DOHH2 (cell line): ENCODE measurements around the gene SART1.

Experiments
- H3F3A ChIP-seq: fragments of 200-600 bp; sonication (generic), shearing (Covaris generic); 2 replicates; pipeline ENCODE4 v1.6.0; 2016; ENCODE audit warnings: antibody characterized with exemption, mild to moderate bottlenecking; ENCODE audit not compliant: control insufficient read depth, insufficient read depth
- H3K27ac ChIP-seq: fragments of 200-600 bp; sonication (generic); 2 replicates; pipeline ENCODE4 v1.5.1; 2014; ENCODE audit warnings: low read depth, mild to moderate bottlenecking, low read length, moderate library complexity
- H3K27me3 ChIP-seq: fragments of 200-600 bp; sonication (generic); 2 replicates; pipeline ENCODE4 v1.6.1; 2014; ENCODE audit warnings: mild to moderate bottlenecking, low read length, mixed read lengths; ENCODE audit not compliant: control insufficient read depth
- H3K36me3 ChIP-seq: fragments of 200-600 bp; sonication (generic); 2 replicates; pipeline ENCODE4 v1.6.1; 2014; ENCODE audit warnings: mild to moderate bottlenecking, low read length, moderate library complexity, mixed read lengths; ENCODE audit not compliant: control insufficient read depth
- H3K4me1 ChIP-seq: fragments of 200-600 bp; sonication (generic); 2 replicates; pipeline ENCODE4 v1.6.1; 2014; ENCODE audit warnings: mild to moderate bottlenecking, low read length, mixed read lengths; ENCODE audit not compliant: control insufficient read depth
- H3K4me2 ChIP-seq: fragments of 200-600 bp; sonication (generic); 2 replicates; pipeline ENCODE4 v1.6.0; 2014; ENCODE audit warnings: mild to moderate bottlenecking, low read length, moderate library complexity
- H3K4me3 ChIP-seq: fragments of 200-600 bp; sonication (generic); 2 replicates; pipeline ENCODE4 v1.5.1; 2014; ENCODE audit warnings: mild to moderate bottlenecking, low read length, mixed read lengths
- H3K79me2 ChIP-seq: fragments of 200-600 bp; sonication (generic); 2 replicates; pipeline ENCODE4 v1.6.1; 2014; ENCODE audit warnings: mild to moderate bottlenecking, low read length, mixed read lengths; ENCODE audit not compliant: control insufficient read depth
- H3K9me2 ChIP-seq: fragments of 200-600 bp; sonication (generic); replicated peaks from 2 replicates; pipeline ENCODE4 v1.6.1; 2014; ENCODE audit warnings: mild to moderate bottlenecking, low read length, mixed read lengths; ENCODE audit not compliant: control insufficient read depth
- H3K9me3 ChIP-seq: fragments of 200-600 bp; sonication (generic); 2 replicates; pipeline ENCODE4 v1.6.1; 2014; ENCODE audit warnings: antibody characterized with exemption, low read length, mixed read lengths; ENCODE audit not compliant: control insufficient read depth, insufficient read depth
- H4K20me1 ChIP-seq: fragments of 200-600 bp; sonication (generic); 2 replicates; pipeline ENCODE4 v1.6.0; 2014; ENCODE audit warnings: low read depth, mild to moderate bottlenecking, antibody characterized with exemption, low read length, moderate library complexity; ENCODE audit not compliant: control insufficient read depth, insufficient read depth
- EZH2phosphoT487 ChIP-seq: fragments of 200-600 bp; sonication (generic); IDR thresholded peaks from 2 replicates; pipeline ENCODE4 v1.6.1; 2017; ENCODE audit warnings: borderline replicate concordance, mild to moderate bottlenecking, antibody characterized with exemption, low read length, moderate library complexity, mixed read lengths
- TF ChIP-seq, protein P1 (sequence below): fragments of 200-600 bp; sonication (generic); IDR thresholded peaks from one replicate; pipeline ENCODE4 v1.5.1; 2014; ENCODE audit warnings: antibody characterized with exemption, mild to moderate bottlenecking, low read depth, low read length; ENCODE audit not compliant: poor library complexity, severe bottlenecking

SART1 gene

DNA sequence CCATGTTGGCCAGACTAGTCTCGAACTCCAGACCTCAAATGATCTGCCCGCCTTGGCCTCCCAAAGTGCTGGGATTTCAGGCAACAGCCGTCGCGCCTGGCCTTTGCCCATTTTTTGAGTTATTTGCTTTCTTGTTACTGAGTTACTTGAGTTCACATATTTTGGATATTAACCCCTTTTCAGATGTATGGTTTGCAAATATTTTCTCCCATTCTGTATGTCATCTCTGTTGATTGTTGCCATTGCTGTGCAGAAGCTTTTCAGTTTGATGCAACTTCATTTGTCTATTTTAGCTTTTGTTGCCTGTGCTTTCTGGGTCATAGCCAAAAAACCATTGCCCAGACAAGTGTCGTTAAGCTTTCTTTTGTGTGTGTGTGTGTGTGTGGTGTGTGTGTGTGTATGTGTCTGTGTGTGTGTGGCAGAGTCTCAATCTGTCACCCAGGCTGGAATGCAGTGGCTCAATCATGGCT lies 9.4 kb upstream of the SART1 start:
- TF ChIP-seq EZH2phosphoT487: no peak
- TF ChIP-seq, protein P1, sequence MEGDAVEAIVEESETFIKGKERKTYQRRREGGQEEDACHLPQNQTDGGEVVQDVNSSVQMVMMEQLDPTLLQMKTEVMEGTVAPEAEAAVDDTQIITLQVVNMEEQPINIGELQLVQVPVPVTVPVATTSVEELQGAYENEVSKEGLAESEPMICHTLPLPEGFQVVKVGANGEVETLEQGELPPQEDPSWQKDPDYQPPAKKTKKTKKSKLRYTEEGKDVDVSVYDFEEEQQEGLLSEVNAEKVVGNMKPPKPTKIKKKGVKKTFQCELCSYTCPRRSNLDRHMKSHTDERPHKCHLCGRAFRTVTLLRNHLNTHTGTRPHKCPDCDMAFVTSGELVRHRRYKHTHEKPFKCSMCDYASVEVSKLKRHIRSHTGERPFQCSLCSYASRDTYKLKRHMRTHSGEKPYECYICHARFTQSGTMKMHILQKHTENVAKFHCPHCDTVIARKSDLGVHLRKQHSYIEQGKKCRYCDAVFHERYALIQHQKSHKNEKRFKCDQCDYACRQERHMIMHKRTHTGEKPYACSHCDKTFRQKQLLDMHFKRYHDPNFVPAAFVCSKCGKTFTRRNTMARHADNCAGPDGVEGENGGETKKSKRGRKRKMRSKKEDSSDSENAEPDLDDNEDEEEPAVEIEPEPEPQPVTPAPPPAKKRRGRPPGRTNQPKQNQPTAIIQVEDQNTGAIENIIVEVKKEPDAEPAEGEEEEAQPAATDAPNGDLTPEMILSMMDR: no peak
- Histone ChIP-seq H3K4me2 (no peak overlapping the region), H3K36me3 (no peaks in the 10 kb centered on the region), H4K20me1 (no peaks in the 10 kb centered on the region), H3K79me2 (no peaks in the 10 kb centered on the region), H3K9me2 (no peaks in the 10 kb centered on the region), H3K9me3 (no peaks in the 10 kb centered on the region), H3K4me1 (peaks cover 8% of the 10 kb centered on the region), H3K27ac (no peak overlapping the region), H3K4me3 (no peak overlapping the region), H3F3A (no peaks in the 10 kb centered on the region), H3K27me3 (no peaks in the 10 kb centered on the region)

- Histone ChIP-seq H4K20me1 (no peaks in the 10 kb centered on the region), H3K4me2 (no peak overlapping the region), H3K9me3 (no peaks in the 10 kb centered on the region), H3K4me1 (peaks cover 13% of the 10 kb centered on the region), H3K9me2 (no peaks in the 10 kb centered on the region), H3K4me3 (no peak overlapping the region), H3F3A (no peaks in the 10 kb centered on the region), H3K27me3 (no peaks in the 10 kb centered on the region), H3K36me3 (no peaks in the 10 kb centered on the region), H3K79me2 (no peaks in the 10 kb centered on the region), H3K27ac (no peak overlapping the region)
- TF ChIP-seq EZH2phosphoT487: no peak
- TF ChIP-seq, protein P1: no peak
Observed at GRCh38 chr11:65953471-65953870, 8.1 kb upstream of the SART1 start.

- no peaks in the 10 kb centered on the region for H4K20me1 ChIP-seq
- no peaks in the 10 kb centered on the region for H3K9me2 ChIP-seq
- H3K4me1 ChIP-seq: peaks cover 13% of the 10 kb centered on the region
- H3K79me2 ChIP-seq: no peaks in the 10 kb centered on the region
- no peaks in the 10 kb centered on the region for H3K9me3 ChIP-seq
- no peak for TF ChIP-seq EZH2phosphoT487
- TF ChIP-seq, protein P1: no peak
- no peak overlapping the region for H3K4me2 ChIP-seq
- H3K36me3 ChIP-seq: no peaks in the 10 kb centered on the region
- no peak overlapping the region for H3K27ac ChIP-seq
- H3F3A ChIP-seq: no peaks in the 10 kb centered on the region
- no peaks in the 10 kb centered on the region for H3K27me3 ChIP-seq
- no peak overlapping the region for H3K4me3 ChIP-seq
Observed at GRCh38 chr11:65954771-65955170, 6.8 kb upstream of the SART1 start.
